C1 segment of cervical spinal cord (tissue), 14 donors: Measurements from ENCODE around the gene MATCAP1.

Source experiments
- DNase-seq, 14 donors: peaks; one replicate each; lab custom pipeline; 2025; lab: John Stamatoyannopoulos, UW

MATCAP1 gene

DNA sequence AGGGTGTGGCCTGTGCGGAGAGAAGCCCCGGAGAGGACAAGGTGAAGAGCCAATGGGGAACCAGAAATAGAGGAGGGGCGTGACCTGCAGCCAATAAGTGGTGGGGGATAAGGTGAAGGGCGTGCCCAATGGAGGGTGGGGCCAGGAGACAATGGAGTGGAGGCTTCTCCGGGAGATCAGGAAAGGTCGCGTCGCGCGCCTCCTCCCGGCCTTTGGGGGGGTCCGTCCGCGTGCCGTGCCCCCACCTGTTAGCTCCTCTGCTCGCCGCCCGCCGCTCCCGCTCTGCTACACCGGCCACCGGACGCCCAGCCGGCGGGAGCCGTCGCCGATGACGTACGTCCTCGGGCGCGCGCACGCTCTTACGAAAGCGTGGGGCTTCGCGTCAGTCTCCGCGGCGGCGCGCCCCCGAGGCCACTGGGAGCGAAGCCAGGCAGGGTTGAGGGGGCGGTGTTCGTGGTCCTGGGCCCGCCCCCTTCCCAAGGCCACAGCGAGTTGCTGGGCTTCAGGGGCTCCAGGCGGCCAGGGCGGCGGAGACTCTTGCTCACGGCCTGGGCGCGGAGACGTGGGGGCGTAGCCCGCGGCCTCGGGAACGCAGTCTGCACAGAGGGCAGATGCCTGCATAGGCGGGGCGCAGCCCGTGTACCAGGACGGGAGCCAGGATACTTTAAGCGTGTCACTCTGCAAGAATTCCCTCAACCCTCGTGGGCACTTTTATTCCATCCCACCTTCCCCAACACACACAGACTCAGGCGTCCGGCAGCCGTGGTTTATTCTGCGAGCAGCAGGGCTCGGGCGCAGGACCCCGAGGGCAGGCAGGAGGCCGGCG lies at the start of gene MATCAP1:
TSS of gene MATCAP1 (minus strand) at position 337 of the 826 bp plus-strand sequence. CDS start 3,353 bp downstream, outside the sequence.
- peak; percentile 77 to 98 (median 95) for DNase-seq

DNA sequence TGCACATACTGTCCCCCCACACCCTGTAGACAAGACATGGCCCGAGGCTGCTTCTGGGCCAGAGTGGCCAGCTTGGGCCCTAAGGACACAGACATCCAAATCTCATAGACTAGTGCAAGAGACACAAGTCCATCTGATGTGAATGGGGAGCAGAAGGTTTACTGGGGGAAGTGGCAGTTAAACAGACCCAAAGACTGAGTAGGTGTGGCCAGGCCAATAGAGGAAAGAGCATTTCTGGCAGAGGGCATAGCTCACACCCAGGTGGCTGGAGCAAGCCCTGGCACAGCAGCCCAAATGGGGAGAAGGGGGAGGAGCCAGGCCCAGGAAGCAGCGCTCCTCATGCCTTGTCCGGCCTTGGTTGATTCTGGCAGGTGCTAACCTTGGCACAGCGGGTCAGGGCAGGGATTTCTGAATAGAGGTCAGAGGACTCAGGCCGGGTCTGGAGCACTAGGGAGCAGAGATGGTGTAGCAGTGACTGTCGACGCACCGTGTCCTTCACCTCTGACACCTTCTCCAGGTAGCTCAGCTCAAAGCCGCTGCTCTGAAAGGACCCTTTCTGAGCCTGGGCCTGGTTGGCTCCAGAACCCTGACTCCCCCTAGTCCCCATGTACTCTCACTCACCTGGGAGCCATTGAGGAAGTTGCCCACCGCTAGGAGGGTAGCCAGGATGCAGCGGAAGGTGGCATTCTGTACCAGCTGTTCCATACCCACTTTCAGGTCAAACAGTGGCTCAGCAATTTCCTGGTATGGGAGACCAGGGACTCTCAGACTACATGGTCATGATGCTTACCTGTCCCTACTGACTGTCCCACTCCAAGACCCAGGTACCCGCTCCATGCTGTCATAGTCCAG lies 47.3 kb upstream of the MATCAP1 start:
- DNase-seq, result no peak

DNA sequence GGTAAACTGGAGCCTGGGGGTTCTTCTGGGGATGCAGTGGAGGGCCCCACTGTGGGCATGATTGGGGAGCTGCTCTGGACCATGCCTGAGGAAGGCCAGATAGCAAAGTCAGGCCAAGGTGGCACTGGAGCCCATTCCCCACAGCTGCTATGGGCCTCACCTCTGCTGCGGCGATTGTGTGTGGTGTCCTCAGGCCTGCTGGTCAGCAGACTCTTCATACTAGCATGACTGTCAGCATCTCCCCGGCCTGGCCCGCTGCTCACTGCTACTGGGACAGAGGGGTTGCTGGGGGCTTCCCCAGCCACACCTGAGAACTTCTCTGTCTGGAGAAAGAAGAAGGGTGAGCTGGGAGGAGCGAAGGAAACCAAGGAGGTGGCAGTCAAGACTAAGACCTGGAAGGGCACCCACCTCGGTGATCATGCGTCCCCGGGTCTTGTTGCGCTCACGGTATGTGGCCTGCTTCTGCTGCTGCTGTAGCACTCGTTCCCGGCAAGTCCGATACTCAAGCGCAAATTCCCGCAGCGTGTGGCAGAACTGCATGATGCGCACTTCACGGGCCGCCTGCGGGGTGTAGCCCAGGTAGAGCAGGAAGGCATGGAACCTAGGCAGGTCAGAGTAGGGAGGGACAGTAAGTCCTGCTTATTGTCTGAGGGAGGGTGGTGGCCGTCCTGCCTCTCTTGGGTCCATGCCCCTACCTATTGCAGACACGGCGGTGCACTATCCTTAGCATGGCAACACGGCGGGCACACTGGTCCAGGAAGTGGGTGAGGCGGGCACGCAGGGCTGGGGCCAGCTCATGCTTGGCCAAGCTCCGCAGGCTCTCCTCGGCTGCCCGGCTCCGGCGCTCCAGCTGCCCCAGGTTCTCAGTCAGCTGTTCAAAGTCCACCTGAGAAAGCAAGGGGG lies 46.4 kb upstream of the MATCAP1 start:
- DNase-seq, result no peak

GRCh38 chr16:67228905-67229304 lies 45.1 kb upstream of the MATCAP1 start:
- DNase-seq, result no peak

GRCh38 chr16:67228034-67228785 lies 44.4 kb upstream of the MATCAP1 start:
- DNase-seq, result no peak

DNA sequence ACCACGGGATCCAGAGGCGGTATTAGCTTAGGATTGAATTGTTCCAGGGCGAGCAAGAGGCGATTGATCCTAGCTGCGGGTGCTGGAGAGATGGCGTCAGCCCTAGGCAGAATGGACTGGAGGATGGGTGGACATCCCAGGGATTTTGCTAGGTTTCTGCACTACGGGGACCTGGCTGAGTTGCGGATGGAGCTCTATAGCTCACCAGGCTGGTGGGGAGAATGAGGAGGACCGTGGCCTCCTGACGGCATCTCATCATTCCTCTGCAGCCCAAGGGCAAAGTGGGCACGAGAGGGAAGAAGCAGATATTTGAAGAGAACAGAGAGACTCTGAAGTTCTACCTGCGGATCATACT lies 43.8 kb upstream of the MATCAP1 start:
- no peak for DNase-seq

- DNase-seq, result peak; percentile 61 to 98 (median 94)
These were observed 43.2 kb upstream of the MATCAP1 start, which contains the start of gene TMEM208 for GRCh38 chr16:67226804-67227566. Gene TMEM208 (plus strand): TSS chr16:67227130. CDS start chr16:67227219, 89 bp downstream.

- no peak for DNase-seq
These were observed 42.6 kb upstream of the MATCAP1 start for GRCh38 chr16:67226295-67226803.

DNA sequence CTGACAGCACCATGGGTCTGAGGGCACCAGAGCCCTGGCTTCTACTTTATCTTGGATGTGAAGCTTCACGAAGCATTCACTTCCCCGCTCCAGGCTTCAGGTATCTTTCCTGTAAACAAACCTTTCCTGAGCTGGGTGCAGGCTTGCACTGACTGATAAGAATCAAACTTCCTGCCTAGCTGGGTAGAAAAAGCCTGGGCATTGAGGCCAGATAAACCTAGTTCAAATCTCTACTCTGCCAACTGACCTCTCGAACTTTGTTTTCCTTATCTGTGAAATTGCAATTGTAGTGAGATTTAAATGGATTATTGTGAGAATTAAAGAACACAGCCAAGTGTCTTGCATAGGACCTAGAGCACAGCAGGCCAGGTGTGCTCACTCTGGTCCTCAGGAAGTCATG lies 40.2 kb upstream of the MATCAP1 start:
- DNase-seq, result no peak

GRCh38 chr16:67216612-67217490 lies 33.1 kb upstream of the MATCAP1 start:
- DNase-seq, result peak in 4 of 14 donors; percentile 10 to 23 (median 18)

DNA sequence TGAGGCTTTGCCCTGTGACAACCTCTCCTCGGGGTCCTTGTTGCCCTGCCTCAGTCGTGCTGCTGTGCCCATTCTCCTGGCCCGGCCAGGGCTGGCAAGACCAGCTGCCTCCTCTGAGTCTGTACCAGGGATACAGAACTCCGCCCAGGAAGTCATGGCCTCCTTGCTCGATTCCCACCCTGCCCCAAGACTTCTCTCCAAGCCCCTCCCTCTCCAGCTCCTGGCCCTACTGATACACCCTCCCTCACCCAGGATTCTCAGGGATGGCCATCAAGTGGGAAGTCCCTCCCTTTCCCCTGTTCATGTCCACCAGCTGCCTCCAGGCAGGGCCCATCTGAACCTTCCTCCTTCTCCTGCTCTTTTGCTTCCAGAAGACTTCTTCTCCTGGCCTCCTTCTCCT lies 31.9 kb upstream of the MATCAP1 start:
- DNase-seq, result no peak

DNA sequence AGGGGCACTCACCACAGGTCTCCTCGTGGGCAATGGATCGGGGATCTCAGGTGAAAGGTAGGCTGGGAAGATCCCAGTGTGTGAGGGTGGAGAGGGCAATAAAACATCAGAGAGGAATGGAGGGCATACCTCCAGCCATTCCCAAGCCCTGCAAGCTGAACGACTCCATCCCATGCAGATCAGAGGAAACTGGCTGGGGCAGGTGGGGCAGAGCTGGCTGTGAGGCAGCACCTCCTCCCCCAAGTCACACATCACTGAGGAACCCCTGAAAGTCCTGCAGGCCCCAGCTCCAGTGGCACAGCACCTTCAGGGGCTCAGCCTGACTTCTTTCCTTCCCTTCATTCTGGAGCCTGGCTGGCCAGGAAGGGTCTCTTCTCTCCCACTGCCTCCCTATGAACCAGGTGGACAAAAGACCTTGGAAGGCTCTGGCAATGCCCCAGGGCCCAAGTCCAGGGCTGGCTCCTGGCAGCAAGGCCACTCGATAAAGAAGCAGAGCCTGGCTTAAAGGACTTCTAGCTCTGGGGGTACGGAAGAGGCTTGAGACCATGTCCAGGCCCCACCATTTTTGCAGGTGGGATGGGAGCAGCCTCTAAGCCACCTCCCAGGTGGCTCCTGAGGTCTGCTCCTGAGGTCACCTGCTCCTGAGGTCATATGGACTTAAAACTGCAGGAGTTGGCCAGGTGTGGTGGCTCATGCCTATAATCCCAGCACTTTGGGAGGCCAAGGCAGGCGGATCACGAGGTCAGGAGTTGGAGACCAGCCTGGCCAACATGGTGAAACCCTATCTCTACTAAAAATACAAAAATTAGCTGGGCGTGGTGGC lies 29.6 kb upstream of the MATCAP1 start:
- no peak for DNase-seq

DNA sequence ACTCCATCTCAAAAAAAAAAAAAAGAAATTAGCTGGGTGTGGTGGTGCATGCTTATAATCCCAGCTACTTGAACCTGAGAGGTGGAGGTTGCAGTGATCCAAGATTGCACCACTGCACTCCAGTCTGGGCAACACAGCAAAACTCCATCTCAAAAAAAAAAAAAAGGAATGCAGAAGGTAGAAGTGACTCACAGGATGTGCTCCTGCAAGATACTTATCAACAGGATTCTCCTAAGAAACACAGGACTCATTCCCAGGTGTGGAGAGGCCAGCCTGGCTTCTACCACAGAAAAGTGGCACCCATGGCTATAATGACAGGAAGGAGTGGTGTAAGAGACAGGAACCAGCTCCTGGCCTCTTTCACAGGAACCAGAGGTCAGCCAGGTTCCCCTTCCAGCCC lies 29.0 kb upstream of the MATCAP1 start:
- DNase-seq, result no peak

GRCh38 chr16:67211674-67212073 lies 27.9 kb upstream of the MATCAP1 start:
- no peak for DNase-seq

GRCh38 chr16:67210069-67210937 lies 26.5 kb upstream of the MATCAP1 start:
- DNase-seq, result no peak

DNA sequence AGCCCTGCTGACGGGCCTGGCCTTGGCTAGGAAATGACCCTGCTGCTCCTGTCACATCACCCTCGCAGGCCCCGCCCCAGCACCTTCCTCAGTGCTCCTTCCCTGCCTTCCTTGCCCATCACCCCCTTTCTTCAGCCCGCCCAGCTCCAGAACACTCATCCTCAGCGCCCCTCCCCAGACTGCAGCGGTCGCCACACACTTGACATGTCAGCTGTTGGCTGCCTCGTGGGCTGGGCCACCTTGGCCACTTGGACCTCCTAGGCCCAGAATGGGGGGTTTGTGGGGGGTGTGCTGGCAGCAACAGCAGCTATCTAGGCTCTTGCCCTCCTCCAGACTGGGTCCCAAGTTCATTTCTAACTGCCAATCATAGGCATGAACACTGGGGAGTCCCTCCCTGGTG lies 25.8 kb upstream of the MATCAP1 start:
- no peak for DNase-seq
